ENCODE results near the gene VAV3. TPM values are rescaled to one million over a fixed set of nuclear protein-coding genes. Genes with fewer than 3 reads are reported as not detected.

Gene VAV3
- total RNA-seq, 1 donor from 2014 or later, result 0.12 TPM

GRCh38 chr1:107877745-107878144 is 87.2 kb downstream of the VAV3 start:
- Mint-ChIP-seq H3K36me3 (ENCODE audit: low read depth) (peaks cover 3% of the 10 kb centered on the region), H3K9me3 (ENCODE audit: low read depth) (no peaks in the 10 kb centered on the region), H3K27ac (ENCODE audit: unreplicated experiment) (no peak overlapping the region), H3K27me3 (ENCODE audit: low read depth) (peaks cover 6% of the 10 kb centered on the region), H3K4me3 (ENCODE audit: unreplicated experiment) (no peak overlapping the region), H3K4me1 (ENCODE audit: low read depth) (peaks cover 5% of the 10 kb centered on the region)
- no peak for TF ChIP-seq CTCF (IDR thresholded peaks at IDR 0.05)
- DNase-seq (ENCODE audit: low spot score), result no peak

- no peak overlapping the region for H3K4me3 Mint-ChIP-seq (ENCODE audit: unreplicated experiment)
- no peak for TF ChIP-seq CTCF (IDR thresholded peaks at IDR 0.05)
- no peak for DNase-seq (ENCODE audit: low spot score)
- peaks cover 3% of the 10 kb centered on the region for H3K36me3 Mint-ChIP-seq (ENCODE audit: low read depth)
- H3K9me3 Mint-ChIP-seq (ENCODE audit: low read depth), result no peaks in the 10 kb centered on the region
- H3K27ac Mint-ChIP-seq (ENCODE audit: unreplicated experiment), result no peak overlapping the region
- H3K27me3 Mint-ChIP-seq (ENCODE audit: low read depth), result peaks cover 4% of the 10 kb centered on the region
- H3K4me1 Mint-ChIP-seq (ENCODE audit: low read depth), result peaks cover 5% of the 10 kb centered on the region
Observed at GRCh38 chr1:107877092-107877491, 87.9 kb downstream of the VAV3 start.

- no peak for DNase-seq (ENCODE audit: low spot score)
- Mint-ChIP-seq H3K36me3 (ENCODE audit: low read depth) (peaks cover 3% of the 10 kb centered on the region), H3K27ac (ENCODE audit: unreplicated experiment) (no peak overlapping the region), H3K4me3 (ENCODE audit: unreplicated experiment) (no peak overlapping the region), H3K27me3 (ENCODE audit: low read depth) (peaks cover 4% of the 10 kb centered on the region), H3K4me1 (ENCODE audit: low read depth) (peaks cover 13% of the 10 kb centered on the region), H3K9me3 (ENCODE audit: low read depth) (no peaks in the 10 kb centered on the region)
- no peak for TF ChIP-seq CTCF (IDR thresholded peaks at IDR 0.05)
Observed at GRCh38 chr1:107875689-107876088, 89.3 kb downstream of the VAV3 start.

GRCh38 chr1:107874221-107874620 is 90.8 kb downstream of the VAV3 start:
- H3K27me3 Mint-ChIP-seq (ENCODE audit: low read depth), result no peaks in the 10 kb centered on the region
- peaks cover 15% of the 10 kb centered on the region for H3K4me1 Mint-ChIP-seq (ENCODE audit: low read depth)
- no peak overlapping the region for H3K27ac Mint-ChIP-seq (ENCODE audit: unreplicated experiment)
- no peak for DNase-seq (ENCODE audit: low spot score)
- H3K9me3 Mint-ChIP-seq (ENCODE audit: low read depth), result peaks cover 6% of the 10 kb centered on the region
- no peak for TF ChIP-seq CTCF (IDR thresholded peaks at IDR 0.05)
- no peak overlapping the region for H3K4me3 Mint-ChIP-seq (ENCODE audit: unreplicated experiment)
- peaks cover 3% of the 10 kb centered on the region for H3K36me3 Mint-ChIP-seq (ENCODE audit: low read depth)

GRCh38 chr1:107871687-107872395 is 93.1 kb downstream of the VAV3 start:
- Mint-ChIP-seq H3K4me1 (ENCODE audit: low read depth) (peaks cover 15% of the 10 kb centered on the region), H3K36me3 (ENCODE audit: low read depth) (peaks cover 3% of the 10 kb centered on the region), H3K27ac (ENCODE audit: unreplicated experiment) (no peak overlapping the region), H3K4me3 (ENCODE audit: unreplicated experiment) (no peak overlapping the region), H3K9me3 (ENCODE audit: low read depth) (peaks cover 6% of the 10 kb centered on the region), H3K27me3 (ENCODE audit: low read depth) (peaks cover 4% of the 10 kb centered on the region)
- no peak for TF ChIP-seq CTCF (IDR thresholded peaks at IDR 0.05)
- no peak for DNase-seq (ENCODE audit: low spot score)
